ENCODE results near the gene PTX3. TPM values are rescaled to one million over a fixed set of nuclear protein-coding genes. Genes with fewer than 3 reads are reported as not detected.

The PTX3 gene
- total RNA-seq, 4 donors from 2014 or later = 12.3 to 727 (median 208) TPM

GRCh38 chr3:157409516-157409915 lies 27.1 kb upstream of the PTX3 start:
- DNase-seq (ENCODE audit: low spot score) = no peak

DNA sequence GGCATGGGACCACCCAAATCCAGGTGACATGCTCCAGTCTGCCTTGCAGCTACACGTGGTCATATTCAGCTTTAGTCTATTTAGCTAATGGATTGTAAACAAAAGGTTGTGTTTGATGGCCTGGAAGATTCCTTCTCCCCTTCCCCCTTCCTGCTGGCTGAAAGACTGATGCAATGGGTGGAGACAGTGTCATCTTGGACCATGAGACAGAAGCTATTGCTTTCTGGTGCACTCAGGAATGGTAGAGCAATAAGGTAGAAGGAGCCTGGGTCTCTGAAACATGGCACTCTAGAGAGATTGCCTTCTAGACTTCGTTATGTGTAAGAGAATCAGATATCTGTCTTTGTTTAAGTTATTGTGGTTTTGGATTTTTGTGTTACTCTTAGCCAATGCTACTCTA lies 25.7 kb upstream of the PTX3 start:
- no peak for TF ChIP-seq CTCF (IDR thresholded peaks at IDR 0.05)
- DNase-seq (ENCODE audit: low spot score) = no peak
- no peak for ATAC-seq (ENCODE audit: low FRiP score)

More at GRCh38 chr3:157409516-157409915, 27.1 kb upstream of the PTX3 start:
- ATAC-seq (ENCODE audit: low FRiP score) = no peak
- TF ChIP-seq CTCF (IDR thresholded peaks at IDR 0.05) = no peak

- ATAC-seq (ENCODE audit: low FRiP score) (no peak), DNase-seq (ENCODE audit: low spot score) (no peak)
- no peak for TF ChIP-seq CTCF (IDR thresholded peaks at IDR 0.05)
These were observed 24.3 kb upstream of the PTX3 start for GRCh38 chr3:157412323-157412855.

DNA sequence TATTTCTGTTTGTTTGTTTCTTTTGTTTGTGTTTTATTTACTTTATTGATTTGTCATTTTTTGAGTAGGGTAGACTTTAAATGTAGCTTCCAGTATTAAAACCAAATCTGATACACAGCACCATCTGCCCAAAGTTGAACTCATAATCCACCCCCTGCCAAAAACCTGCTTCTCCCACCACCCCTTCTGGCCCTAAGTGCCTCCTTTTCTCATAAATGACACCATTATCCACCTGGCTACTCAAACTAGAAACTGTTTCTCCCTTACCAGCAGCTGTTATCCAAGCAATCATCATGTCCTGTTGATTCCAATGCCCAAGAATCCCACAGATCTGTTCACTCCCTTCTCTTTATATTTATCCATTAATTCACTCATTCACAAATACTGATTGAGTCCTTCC lies 21.8 kb upstream of the PTX3 start:
- TF ChIP-seq CTCF (IDR thresholded peaks at IDR 0.05) = no peak
- DNase-seq (ENCODE audit: low spot score) (no peak), ATAC-seq (ENCODE audit: low FRiP score) (no peak)

- TF ChIP-seq CTCF (IDR thresholded peaks at IDR 0.05) = no peak
- DNase-seq (ENCODE audit: low spot score) (no peak), ATAC-seq (ENCODE audit: low FRiP score) (no peak)
These were observed 20.1 kb upstream of the PTX3 start for GRCh38 chr3:157416347-157417087.

DNA sequence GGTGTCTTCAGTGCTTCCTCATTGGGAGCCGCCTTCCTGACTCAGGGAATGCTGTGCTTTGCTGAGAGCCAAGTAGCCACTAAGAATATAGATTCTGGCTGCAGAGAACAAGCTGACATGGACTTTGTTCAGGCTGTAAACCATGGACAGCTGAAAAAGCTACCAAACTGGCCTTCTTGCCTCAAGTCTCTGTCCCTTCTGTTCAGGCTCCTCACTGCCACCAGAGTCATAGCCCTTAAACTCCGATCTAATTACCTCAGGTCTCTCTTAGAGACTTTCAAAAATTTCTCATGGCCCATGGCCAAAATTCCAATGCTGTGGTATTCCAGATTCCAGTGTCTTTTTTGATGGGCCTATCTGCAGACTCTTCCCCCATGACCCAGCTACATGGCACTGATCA lies 19.4 kb upstream of the PTX3 start:
- no peak for DNase-seq (ENCODE audit: low spot score)
- TF ChIP-seq CTCF (IDR thresholded peaks at IDR 0.05) = no peak
- ATAC-seq (ENCODE audit: low FRiP score) = no peak

GRCh38 chr3:157418104-157418503 lies 18.5 kb upstream of the PTX3 start:
- TF ChIP-seq CTCF (IDR thresholded peaks at IDR 0.05) = no peak
- DNase-seq (ENCODE audit: low spot score) (no peak), ATAC-seq (ENCODE audit: low FRiP score) (no peak)

Measured in omental fat pad (tissue), 4 donors.